ENCODE results near the gene SORCS2.

DNA sequence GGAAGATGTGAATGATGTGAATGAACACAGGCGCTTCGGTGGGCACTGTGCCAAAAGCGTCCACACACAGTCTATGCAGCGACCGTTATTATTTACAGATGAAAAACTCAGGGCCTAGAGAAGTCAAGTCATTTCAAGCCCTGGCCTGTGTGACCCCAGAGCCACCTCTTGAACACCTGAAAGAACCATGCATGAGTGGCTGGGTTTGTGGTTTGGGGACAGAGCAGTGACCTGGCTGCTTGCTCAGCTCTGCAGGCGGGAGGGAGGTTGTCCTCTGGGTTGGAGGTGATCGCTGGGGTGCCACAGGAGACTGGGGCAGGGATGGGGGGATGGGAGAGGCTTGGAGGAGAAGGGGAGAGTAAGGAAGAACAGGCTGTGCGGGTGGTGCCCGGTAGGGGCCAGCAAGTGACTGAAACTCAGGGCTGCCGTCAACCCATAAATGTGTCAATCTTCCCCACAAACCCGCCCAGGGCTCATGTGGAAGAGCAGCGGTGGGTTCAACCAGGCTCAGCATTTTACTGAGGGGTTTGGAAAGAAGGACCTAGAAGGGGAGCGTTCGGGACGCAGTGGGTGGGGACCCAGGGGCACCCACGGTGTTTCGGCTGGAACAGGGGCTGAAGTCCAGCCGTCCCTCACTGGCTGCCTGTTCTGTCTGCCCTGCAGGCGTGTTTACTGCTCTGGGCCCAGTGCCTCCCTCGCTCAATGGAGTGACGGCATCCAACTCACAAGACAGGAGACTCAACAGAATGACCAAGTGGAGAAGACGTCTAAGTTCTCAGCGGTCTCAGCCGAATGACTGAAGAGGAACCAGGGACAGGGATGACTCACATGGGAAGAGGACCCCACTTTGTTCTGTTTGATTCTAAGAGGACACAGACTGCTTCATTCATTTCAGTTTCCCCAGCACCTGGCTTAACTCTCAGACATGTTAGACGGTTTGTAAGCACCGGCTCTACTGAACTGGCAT is 579.5 kb downstream of the SORCS2 start:
- TF ChIP-seq, protein P1, sequence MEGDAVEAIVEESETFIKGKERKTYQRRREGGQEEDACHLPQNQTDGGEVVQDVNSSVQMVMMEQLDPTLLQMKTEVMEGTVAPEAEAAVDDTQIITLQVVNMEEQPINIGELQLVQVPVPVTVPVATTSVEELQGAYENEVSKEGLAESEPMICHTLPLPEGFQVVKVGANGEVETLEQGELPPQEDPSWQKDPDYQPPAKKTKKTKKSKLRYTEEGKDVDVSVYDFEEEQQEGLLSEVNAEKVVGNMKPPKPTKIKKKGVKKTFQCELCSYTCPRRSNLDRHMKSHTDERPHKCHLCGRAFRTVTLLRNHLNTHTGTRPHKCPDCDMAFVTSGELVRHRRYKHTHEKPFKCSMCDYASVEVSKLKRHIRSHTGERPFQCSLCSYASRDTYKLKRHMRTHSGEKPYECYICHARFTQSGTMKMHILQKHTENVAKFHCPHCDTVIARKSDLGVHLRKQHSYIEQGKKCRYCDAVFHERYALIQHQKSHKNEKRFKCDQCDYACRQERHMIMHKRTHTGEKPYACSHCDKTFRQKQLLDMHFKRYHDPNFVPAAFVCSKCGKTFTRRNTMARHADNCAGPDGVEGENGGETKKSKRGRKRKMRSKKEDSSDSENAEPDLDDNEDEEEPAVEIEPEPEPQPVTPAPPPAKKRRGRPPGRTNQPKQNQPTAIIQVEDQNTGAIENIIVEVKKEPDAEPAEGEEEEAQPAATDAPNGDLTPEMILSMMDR (IDR thresholded peaks at IDR 0.05; ENCODE audit: insufficient read depth, low read depth, low read length) = no peak
- TF ChIP-seq EZH2 (IDR thresholded peaks at IDR 0.05; ENCODE audit: insufficient read depth, low read length) = no peak

Data from astrocyte (in vitro differentiated cells and primary cell).